ENCODE results near the gene MICAL3.
"Not testable (repeated sequence)": the region's sequence is repeated elsewhere in the genome, so short reads cannot be mapped to it uniquely, and the experiment has no call there.

MICAL3 gene

GRCh38 chr22:17878186-17878694 is 146.1 kb downstream of the MICAL3 start:
- DNase-seq = no peak

- DNase-seq = not testable (repeated sequence)
Measured at GRCh38 chr22:17876878-17877855, 147.2 kb downstream of the MICAL3 start.

- DNase-seq = no peak
Measured at GRCh38 chr22:17876306-17876831, 148.0 kb downstream of the MICAL3 start.

GRCh38 chr22:17875631-17876030 is 148.7 kb downstream of the MICAL3 start:
- no peak for DNase-seq

DNA sequence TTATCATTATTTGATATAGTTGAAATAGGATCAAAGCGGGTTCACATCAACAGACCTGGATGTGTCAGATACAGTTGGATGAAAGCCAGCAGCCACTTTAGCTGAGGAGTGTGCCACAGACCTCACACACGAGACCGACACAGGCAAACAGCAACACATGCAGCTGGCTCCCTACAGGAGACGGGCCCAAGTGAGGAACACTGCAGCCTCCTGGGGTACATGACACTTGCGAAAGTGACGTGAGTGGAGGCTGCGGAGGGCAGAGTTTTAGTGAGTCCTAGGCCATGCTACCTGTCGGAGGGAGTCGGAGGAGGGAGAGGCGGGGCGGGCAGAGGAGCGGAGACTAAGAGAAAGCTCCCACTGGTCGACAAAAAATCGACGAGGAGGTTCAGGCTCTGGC is 149.2 kb downstream of the MICAL3 start:
- no peak for DNase-seq

- no peak for DNase-seq
Measured at GRCh38 chr22:17874231-17874905, 150.0 kb downstream of the MICAL3 start.

DNA sequence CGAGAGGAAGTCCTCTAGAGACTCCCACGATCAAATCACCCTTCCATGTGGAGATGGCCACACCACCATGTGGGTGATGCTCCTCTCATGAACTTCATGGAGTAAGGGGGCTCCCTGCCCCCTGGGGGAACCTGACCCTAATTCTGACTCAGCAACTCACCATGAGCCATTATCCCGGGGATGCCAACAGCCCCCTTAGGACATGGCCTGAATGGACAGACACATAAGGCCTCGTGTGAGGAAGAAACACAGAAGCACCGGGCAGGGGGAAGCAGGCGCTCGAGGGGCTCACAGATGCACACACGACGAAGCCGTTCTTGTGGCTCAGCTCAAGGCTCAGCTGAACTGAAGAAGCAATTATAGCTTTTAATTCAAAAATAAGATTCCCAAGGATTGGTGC is 150.6 kb downstream of the MICAL3 start:
- DNase-seq = no peak

DNA sequence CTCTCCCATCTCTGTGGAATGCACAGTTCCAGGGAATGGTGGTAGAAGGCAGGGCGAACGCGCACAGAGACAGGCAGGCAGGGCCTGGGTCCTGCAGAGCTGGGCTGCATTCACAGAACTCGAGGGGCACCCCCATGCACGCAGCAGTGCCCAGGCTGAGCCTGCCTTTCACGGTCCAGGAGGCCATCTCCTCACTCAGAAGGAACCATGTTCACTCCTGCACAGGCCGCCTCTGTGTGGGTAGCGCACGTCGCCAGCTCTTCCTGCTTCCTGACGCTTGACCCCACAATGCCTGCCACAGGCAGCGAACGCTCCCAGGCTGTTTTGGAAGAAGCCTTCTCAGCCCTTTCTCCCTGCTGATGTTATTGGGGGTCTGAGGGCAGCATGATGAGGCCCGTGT is 151.2 kb downstream of the MICAL3 start:
- no peak for DNase-seq

- no peak for DNase-seq
Measured at GRCh38 chr22:17872471-17872870, 151.9 kb downstream of the MICAL3 start.

- DNase-seq = no peak
Measured at GRCh38 chr22:17871726-17872458, 152.5 kb downstream of the MICAL3 start.

DNA sequence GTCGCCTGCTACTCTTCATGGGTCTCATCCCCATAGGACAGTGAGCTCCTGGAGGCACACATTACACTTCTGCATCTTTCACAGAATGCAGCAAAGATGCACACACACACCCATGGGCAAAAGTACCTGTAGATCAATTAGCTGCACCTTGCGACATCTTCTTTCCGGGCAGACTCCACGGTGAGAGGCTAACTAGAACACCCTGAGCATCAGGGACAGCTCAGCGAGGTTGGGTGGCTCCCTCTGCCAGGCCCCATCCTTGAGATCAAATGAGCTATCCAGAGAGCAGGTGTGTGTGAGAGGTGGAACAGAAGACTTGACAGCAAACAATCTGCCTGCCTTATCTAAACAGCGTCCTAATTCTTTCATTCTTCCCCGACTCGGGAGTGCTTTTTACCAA is 154.0 kb downstream of the MICAL3 start:
- no peak for DNase-seq

DNA sequence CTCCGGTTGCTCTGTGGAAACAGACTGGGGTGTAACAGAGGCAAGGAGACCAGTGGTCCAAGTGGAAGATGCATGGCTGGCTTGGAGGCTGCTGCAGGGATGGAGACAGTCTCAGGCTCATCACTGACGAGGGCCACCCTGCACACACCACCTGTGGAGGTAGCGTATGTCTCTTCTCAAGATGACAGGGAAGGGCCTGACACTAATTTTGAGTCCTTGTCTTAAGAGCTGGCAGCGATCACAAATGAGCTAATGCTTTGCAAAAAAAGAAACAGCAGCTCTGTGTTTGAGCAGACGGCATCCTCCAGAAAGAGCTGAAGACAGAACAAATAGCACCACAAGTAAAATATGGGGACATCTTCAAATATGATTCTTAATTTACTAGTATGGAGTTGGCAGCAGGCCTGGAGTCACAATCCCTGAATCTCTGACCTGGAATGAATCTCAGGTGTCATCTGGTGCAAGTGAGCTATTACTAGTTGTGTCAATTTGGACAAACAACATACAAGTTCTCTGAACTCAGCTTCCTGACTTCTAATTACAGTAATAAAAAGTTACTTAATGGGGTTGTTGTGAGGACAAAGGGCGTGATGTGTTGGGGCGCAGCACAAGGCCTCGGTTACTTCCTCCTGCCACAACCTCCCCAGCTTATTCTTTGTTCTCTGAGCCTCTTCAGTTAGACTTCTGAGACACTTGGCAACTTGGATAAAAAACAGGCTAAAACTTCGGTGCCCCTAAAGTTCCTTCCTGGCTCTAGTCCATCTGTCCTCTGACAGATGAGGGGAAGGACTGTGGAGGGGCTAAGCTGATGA is 154.9 kb downstream of the MICAL3 start:
- no peak for DNase-seq

DNA sequence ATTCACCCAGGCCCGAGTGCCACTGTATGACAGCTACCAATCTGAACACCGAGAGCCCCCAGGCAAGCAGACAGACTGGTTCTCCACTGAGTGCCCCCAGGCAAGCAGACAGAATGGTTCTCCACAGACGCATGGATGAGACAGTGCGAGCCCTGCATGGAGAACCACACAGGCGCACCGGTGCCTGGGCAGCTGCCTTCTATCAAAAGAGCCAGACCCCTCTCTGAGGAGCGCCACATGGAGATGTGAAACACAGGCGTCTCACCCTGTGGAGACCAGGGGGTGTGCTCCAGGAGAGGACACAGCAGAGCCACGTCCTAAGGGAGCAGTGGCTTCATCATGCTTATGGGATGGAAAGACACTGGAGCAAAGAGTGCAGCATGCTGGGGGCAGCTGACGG is 155.6 kb downstream of the MICAL3 start:
- DNase-seq = no peak

DNA sequence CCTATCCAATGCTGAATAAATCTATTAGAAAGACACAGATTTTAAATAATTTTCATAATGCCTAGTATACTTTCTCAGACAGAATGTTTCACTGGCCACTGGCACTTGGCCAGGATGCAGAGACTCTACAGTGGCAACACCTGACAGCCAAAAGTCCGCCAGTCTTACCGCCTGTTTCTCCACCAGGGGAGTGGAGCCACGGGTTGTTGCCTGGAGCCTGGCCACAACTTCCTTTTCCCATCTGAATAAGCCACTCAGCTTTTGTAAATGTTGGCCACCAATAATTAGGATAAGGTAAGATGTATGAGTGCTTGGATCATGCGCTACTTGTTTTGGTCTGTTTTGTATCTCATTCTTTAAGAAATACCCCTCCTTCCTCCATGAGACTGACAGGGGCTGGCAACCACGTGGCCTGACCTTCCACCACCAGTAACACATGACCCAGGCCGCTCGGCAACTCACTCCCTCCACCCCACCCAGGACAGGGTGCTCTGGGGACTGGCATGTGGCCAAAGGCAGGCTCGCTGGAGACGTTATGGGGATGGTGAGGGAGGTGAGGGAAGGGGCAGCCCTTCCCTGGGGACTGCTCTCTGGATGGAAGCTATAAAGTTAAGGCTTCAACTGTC is 157.1 kb downstream of the MICAL3 start:
- DNase-seq = no peak

DNA sequence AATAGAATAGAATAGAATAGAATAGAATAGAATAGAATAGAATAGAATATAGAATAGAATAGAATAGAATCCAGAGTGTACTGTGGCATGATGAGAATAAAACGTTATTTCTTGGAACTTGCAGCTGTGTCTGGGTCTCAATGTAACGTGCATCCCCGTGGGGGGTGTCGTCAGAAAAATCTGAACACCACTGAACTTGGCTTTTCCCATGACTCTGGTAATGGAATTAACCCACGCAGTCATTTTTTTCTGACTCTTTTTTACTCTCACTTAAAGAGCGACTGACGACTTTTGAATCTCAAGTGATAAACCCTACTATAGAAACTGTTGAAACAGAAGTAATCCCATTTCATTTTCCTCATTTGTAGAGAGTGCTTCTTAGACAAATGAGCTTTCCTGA is 157.7 kb downstream of the MICAL3 start:
- no peak for DNase-seq

DNA sequence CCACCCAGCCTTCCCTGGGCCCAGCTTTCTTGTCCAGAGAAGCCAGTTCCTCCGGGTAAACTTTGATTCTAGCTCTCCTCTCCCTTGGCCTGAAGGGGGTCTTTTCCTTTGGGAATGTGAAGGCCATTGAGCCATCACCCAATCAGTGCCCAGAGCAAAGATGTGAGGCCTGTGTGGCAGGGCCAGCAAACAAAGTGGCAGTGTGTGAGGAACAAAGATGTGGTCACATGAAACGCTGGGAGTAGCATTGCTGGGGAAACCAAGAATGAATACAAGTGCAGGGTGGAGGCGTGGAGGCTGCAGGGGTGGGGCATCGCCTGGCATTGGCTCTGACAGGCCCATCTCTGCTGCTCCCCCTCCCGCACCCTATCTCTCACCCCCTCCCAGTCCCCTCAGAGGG is 158.2 kb downstream of the MICAL3 start:
- DNase-seq = no peak

GRCh38 chr22:17865183-17866055 is 158.9 kb downstream of the MICAL3 start:
- DNase-seq = no peak

DNA sequence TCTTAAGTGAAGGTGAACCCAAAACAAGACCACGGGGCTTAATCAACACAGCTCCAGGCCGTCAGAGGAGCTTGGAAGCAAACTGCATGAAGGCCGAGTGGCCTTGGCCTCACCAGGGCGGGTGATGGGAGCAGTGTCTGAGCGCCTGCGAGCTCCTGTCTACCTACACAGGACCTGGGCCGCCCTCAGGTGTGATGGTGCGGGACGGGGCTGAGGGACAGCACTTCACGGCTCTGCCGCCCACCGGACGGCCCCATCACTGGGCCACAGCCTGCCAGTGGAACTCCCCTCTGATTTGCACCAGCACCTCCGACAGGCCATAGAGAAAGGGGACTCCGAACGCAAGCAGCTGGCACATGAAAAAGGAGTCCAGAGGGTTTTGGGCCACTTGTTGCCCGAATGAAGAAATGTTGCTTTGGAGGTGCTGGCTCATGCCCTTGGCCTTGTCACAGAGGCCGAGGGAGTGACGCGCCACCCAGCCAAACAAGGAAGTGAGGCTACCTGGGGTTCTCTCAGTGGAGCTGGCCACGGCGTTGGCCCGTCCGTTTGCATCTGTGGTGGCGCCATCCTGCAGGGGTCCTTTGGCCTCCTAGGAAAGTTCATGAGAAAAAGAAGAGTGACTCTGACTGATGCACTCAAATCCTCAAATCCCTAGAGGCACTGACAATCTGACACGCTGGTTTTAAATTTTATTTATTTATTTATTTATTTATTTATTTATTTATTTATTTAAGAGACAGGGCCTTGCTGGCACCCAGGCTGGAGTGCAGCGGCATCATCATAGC is 159.8 kb downstream of the MICAL3 start:
- no peak for DNase-seq

- no peak for DNase-seq
Measured at GRCh38 chr22:17862646-17863181, 161.6 kb downstream of the MICAL3 start.
